Left ventricle myocardium inferior (tissue), 1 donor: Measurements from ENCODE around the gene DYNLRB2. TPM values are rescaled to one million over a fixed set of nuclear protein-coding genes. Genes with fewer than 3 reads are reported as not detected.

ENCODE experiments used
- DNase-seq: peaks from one replicate; pipeline ENCODE4 v3.0.0-alpha.2; 2020
- H3K27ac ChIP-seq: fragments of 200-600 bp; replicated peaks from 2 replicates; pipeline ENCODE4 v1.8.0; 2021
- H3K27me3 ChIP-seq: fragments of 200-600 bp; 2 replicates; pipeline ENCODE4 v1.8.0; 2021; ENCODE audit warnings: low read depth
- H3K36me3 ChIP-seq: fragments of 200-600 bp; 2 replicates; pipeline ENCODE4 v1.8.0; 2021
- H3K4me1 ChIP-seq: fragments of 200-600 bp; 2 replicates; pipeline ENCODE4 v1.8.0; 2021
- H3K4me3 ChIP-seq: fragments of 200-600 bp; 2 replicates; pipeline ENCODE4 v1.8.0; 2021; ENCODE audit warnings: mild to moderate bottlenecking, moderate library complexity
- H3K9me3 ChIP-seq: fragments of 200-600 bp; replicated peaks from 2 replicates; pipeline ENCODE4 v1.8.0; 2021
- intact Hi-C: fragments of 100-400 bp; cut with micrococcal nuclease; formaldehyde crosslinking; loops from one replicate; pipeline ENCODE4 v1.11.0; 2022
- total RNA-seq: library from RNA; stranded (reverse); fragmentation: NEBNext Ultra II Directional; extraction: Animal tissue kit (Norgen Biotek cat#: 25700); gene quantifications from one replicate; pipeline ENCODE4 v1.2.1, GENCODE V29; 2021
- TF ChIP-seq, protein P1 (sequence below): fragments of 200-600 bp; IDR thresholded peaks from 2 replicates; pipeline ENCODE4 v1.8.0; 2021; ENCODE audit warnings: antibody characterized with exemption, mild to moderate bottlenecking, borderline replicate concordance
- donor health status: DM: no; HTN: yes; CAD: no; lungs with severe emphysema.

DYNLRB2 gene
- total RNA-seq, 1 donor from 2014 or later: not detected

DNA sequence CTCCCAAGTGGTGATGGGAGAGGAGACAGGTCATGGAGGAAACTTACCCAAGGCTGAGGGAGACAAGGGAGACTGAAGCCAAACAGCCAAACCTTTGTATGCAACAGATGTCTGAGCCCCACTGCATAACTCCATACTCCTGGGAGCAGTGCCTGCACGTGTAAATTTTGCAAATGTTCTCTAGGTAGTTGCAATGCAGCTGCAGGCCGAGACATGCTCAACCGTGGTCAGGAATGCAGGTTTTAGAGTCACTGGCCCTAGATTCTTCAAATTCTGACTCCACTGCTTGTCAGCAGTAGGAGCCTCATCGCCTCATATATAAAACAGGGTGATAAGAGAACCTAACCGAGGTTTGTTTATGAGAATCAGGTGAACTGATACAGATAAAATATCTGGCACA is 11.5 kb downstream of the DYNLRB2 start:
- Histone ChIP-seq H3K27me3 (peaks cover 50% of the 10 kb centered on the region), H3K4me3 (no peak overlapping the region), H3K4me1 (no peaks in the 10 kb centered on the region), H3K36me3 (no peaks in the 10 kb centered on the region), H3K27ac (no peak overlapping the region), H3K9me3 (no peaks in the 10 kb centered on the region)
- DNase-seq: no peak
- TF ChIP-seq, protein P1, sequence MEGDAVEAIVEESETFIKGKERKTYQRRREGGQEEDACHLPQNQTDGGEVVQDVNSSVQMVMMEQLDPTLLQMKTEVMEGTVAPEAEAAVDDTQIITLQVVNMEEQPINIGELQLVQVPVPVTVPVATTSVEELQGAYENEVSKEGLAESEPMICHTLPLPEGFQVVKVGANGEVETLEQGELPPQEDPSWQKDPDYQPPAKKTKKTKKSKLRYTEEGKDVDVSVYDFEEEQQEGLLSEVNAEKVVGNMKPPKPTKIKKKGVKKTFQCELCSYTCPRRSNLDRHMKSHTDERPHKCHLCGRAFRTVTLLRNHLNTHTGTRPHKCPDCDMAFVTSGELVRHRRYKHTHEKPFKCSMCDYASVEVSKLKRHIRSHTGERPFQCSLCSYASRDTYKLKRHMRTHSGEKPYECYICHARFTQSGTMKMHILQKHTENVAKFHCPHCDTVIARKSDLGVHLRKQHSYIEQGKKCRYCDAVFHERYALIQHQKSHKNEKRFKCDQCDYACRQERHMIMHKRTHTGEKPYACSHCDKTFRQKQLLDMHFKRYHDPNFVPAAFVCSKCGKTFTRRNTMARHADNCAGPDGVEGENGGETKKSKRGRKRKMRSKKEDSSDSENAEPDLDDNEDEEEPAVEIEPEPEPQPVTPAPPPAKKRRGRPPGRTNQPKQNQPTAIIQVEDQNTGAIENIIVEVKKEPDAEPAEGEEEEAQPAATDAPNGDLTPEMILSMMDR: no peak
- intact Hi-C loops: no loop called here

DNA sequence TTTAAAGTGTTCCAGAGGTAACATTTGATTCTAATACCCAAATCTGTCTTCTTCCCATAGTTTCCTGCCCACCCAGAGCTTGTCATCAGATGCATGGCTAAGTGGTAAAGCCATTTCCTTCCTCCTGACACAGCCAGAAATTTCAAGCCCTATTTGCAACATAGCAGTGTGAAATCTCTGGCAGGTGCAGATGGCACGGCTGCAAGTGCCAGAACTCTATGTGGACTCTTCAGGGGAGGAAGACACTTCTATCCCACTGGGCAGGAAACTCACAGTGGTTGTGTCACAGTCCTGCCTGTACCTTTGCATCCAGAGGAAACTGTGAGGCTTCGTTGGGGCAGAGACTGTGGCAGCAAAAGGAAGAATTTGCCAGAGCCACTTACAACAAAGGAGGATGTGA is 13.2 kb downstream of the DYNLRB2 start:
- Histone ChIP-seq H3K9me3 (no peaks in the 10 kb centered on the region), H3K4me3 (no peak overlapping the region), H3K4me1 (no peaks in the 10 kb centered on the region), H3K27ac (no peak overlapping the region), H3K36me3 (no peaks in the 10 kb centered on the region), H3K27me3 (peaks cover 45% of the 10 kb centered on the region)
- TF ChIP-seq, protein P1: no peak
- DNase-seq: no peak
- intact Hi-C loops: no loop called here

GRCh38 chr16:80556481-80556880 is 15.7 kb downstream of the DYNLRB2 start:
- Histone ChIP-seq H3K4me1 (no peaks in the 10 kb centered on the region), H3K36me3 (no peaks in the 10 kb centered on the region), H3K4me3 (no peak overlapping the region), H3K27ac (no peak overlapping the region), H3K27me3 (peaks cover 45% of the 10 kb centered on the region), H3K9me3 (no peaks in the 10 kb centered on the region)
- DNase-seq: no peak
- TF ChIP-seq, protein P1: no peak
- intact Hi-C loops: no loop called here

- no peak overlapping the region for H3K27ac ChIP-seq
- intact Hi-C loops: no loop called here
- TF ChIP-seq, protein P1: no peak
- no peak overlapping the region for H3K4me3 ChIP-seq
- H3K9me3 ChIP-seq: no peaks in the 10 kb centered on the region
- H3K27me3 ChIP-seq: peaks cover 44% of the 10 kb centered on the region
- no peaks in the 10 kb centered on the region for H3K36me3 ChIP-seq
- DNase-seq: no peak
- no peaks in the 10 kb centered on the region for H3K4me1 ChIP-seq
These were observed 16.2 kb downstream of the DYNLRB2 start for GRCh38 chr16:80557037-80557436.

DNA sequence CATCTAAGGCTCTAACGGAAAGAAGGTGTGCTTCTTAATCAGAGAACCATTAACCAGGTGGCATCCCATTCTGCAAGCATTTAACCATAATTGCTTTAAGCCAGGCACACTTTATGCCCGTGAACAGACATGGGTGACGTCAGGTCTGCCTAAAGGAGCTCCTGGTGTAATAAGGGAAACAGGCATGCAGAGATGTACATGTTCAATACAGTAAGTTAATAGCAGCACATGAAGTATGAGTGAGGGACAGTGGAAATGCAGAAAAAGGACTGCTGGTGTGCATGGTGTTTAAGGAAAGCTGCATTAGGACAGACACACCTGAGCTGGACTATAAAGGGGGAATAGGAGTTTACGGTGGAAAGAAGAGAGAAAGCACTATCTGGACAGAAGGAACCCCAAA is 18.6 kb downstream of the DYNLRB2 start:
- Histone ChIP-seq H3K4me1 (no peaks in the 10 kb centered on the region), H3K9me3 (no peaks in the 10 kb centered on the region), H3K36me3 (no peaks in the 10 kb centered on the region), H3K27ac (no peak overlapping the region), H3K4me3 (no peak overlapping the region), H3K27me3 (peaks cover 46% of the 10 kb centered on the region)
- TF ChIP-seq, protein P1: no peak
- no peak for DNase-seq
- intact Hi-C loops: no loop called here

- H3K4me1 ChIP-seq: no peaks in the 10 kb centered on the region
- no peak for DNase-seq
- intact Hi-C loops: no loop called here
- no peaks in the 10 kb centered on the region for H3K9me3 ChIP-seq
- no peak overlapping the region for H3K4me3 ChIP-seq
- TF ChIP-seq, protein P1: no peak
- no peak overlapping the region for H3K27ac ChIP-seq
- no peaks in the 10 kb centered on the region for H3K36me3 ChIP-seq
- H3K27me3 ChIP-seq: peaks cover 70% of the 10 kb centered on the region
These were observed 22.3 kb downstream of the DYNLRB2 start for GRCh38 chr16:80563066-80563465.
